Stimulated activated CD8-positive, alpha-beta memory T cell treated with anti-CD3 and anti-CD28 coated beads, Interleukin-7, amount 100 ng/mL, for 4 hours (primary cell): ENCODE data around the gene MYO5A.

Experiments used
- DNase-seq, 2 donors: peaks; one replicate each; pipeline ENCODE4 v3.0.0-alpha.2; 2020; ENCODE audit warnings: low read depth in 2 of 2

MYO5A gene

GRCh38 chr15:52329987-52330386, 198.7 kb downstream of the MYO5A start:
- DNase-seq, result no peak

- DNase-seq, result no peak
Measured at GRCh38 chr15:52329150-52329549, 199.5 kb downstream of the MYO5A start.

GRCh38 chr15:52328680-52329079, 200.0 kb downstream of the MYO5A start:
- no peak for DNase-seq

GRCh38 chr15:52326756-52327155, 201.9 kb downstream of the MYO5A start:
- DNase-seq, result no peak

GRCh38 chr15:52324109-52324508, 204.6 kb downstream of the MYO5A start:
- no peak for DNase-seq

DNA sequence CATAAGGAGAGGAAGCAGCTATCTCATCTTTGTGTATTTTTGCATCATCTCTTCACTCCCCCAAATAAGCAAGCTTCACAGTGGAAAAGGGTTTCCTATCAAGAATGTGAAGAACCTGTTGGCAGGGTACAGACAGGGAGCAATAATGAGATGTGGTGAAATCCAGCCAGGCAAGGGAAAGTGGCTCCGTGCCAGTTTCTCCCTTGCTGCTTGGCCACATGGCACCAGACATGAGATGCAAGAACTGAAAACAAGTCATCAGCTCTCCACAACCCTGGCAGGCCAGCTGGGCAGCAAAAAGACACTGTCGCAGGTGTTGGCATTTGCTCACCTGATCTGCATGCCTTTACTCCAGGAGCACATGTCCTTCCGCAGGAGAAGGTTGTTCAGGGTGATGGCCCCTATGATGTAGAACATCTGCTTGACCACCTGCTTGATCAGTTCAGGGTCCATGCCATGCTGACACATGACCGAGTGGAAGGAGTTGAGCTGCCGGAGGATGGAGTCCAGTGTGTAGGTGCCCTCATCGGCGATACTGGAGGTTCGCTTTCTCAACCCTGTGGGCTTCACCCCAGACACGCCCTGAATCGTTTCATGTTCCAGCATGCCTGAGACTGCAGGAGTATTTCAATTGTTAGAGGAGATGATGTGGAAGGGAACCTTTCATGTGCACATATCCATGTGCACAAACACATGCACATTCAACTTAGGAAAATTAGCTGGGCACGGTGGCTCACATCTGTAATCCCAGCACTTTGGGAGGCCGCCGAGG, 209.8 kb downstream of the MYO5A start:
- DNase-seq, result no peak

GRCh38 chr15:52317688-52318087, 211.0 kb downstream of the MYO5A start:
- no peak for DNase-seq

DNA sequence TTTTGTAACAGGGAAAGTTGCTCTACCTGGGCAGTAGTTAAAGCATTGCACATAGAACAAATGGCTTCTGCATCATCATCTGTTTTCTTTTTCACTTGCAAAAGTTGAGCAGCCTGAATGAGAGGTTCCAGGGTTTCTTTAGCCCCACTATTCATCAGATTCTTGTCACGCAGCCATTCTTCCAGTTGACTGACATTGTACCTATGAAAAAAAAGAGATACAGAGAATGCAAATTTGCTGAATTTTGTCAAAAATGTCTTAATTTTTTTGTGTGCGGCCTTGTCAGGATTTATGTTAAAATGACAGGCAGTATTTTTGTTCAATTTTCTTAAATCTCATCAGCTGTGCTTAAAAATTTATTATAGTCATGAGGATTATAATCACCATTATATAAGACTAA, 211.7 kb downstream of the MYO5A start:
- DNase-seq, result no peak

GRCh38 chr15:52309154-52309548, 219.5 kb downstream of the MYO5A start:
- DNase-seq, result no peak

DNA sequence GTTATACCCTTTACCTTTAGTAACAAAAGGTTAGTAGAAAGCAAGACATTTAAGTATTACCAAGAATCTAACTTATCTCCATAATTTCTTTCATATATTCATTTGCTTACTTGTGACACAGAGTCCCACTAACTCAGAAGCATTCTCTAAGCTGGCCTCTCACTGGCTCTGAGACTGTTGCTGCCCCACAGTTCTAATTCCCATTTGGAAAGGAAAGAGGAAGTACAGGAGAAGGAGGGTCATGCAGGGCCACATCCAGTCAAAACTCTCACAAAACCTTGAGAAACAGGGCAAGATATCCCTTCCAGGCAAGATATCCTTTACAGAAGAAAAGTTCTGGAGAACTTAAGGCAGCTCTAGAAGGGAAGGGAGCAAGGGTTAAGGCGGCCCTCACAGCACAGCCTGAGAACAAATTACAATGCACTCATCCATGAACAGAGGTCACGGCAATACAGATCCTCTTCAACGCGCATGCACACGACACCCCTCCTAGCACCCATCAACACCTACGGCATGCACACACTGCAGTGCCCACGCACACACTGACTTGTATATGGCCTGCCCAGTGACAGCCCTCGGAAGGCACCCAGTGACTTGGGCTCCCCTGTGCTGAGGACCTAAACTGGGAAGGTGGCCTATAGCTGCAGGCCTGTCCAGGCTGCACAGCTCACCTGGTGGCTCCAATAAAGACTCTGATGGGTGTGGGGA, 220.1 kb downstream of the MYO5A start:
- DNase-seq, result no peak

- DNase-seq, result no peak
Measured at GRCh38 chr15:52307847-52308246, 220.8 kb downstream of the MYO5A start.

GRCh38 chr15:52306270-52306669, 222.4 kb downstream of the MYO5A start:
- DNase-seq, result no peak

- DNase-seq, result no peak
Measured at GRCh38 chr15:52303093-52303772, 225.4 kb downstream of the MYO5A start.

DNA sequence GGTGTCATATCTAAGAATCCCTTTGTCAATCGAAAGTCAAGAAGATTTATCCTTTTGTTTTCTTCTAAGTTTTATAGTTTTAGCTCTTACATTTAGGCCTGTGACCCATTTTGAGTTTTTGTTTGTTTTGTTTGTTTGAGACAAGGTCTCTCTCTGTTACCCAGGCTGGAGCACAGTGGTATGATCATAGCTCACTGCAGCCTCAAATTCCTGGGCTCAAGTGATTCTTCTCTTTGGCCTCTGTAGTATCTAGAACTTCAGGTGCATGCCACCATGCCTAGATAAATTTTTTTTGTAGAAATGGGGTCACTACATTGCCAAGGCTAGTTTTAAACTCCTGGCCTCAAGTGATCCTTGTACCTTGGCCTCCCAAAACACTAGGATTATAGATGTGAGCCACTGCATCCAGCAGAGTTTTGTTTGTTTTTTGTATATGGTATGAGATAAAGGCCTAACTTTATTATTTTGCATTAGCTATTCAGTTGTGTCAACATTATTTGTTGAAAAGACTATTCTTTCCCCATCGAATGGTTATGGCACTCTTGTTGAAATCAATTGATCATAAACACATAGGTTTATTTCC, 227.3 kb downstream of the MYO5A start:
- DNase-seq, result no peak

DNA sequence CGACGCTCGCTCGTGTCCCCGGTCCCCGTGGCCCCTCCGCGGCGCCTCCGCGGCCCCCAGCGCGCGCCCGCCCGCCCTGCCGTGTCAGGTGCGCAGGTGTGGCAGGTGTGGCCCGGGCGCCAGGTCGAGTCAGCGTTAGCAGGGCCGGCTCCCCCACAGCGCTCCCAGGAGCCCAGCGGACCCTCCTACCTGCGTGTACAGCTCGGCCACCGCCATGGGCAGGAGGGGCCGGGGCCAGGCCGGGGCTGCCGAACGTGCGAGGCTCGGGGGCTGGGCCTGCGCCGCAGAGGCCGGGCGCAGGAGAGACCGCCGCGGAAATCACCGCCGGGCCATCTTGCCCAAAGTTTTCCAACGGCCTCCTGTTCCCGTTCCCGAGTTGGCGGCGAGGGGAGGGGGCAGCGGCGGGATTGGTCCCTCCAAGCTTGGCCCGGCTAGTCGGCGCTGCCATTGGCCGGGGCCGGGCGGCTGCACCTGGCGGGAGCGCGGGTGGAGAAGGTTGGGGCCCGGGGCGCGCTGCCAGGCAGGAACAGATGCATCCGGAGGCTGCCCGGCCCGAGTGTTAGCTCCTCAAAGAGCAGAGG, 233.2 kb downstream of the MYO5A start, which contains the start of gene MYO5C:
TSS of gene MYO5C (minus strand) at position 384 of the 581 bp plus-strand sequence. CDS start at position 216, 168 bp downstream.
- no peak for DNase-seq

DNA sequence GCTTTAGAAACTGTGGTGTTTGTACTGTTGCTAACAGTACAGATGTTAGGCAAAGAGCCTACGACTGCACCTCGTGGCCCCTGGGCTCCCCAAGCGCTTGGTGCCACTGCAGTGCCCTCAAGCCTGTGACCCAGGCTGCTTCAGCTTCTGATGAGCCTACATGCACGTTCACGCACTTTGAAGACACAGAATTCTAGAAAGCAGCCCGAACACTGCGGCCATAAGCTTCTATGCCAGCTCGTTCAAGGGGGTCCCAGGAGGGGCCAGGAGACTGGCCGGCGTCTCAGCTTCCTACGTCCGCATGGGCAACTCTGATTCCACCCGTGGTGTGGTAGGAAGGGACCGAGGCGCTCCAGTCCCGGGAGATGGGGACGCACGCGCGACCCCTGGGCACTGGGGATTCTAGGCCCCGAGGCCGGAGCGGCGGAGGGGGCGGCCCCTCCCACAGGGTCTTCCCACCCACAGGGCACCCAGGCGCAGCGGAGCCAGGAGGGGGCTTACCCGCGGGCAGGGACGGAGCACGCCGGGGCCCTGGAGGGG, 233.7 kb downstream of the MYO5A start:
- DNase-seq, result no peak

DNA sequence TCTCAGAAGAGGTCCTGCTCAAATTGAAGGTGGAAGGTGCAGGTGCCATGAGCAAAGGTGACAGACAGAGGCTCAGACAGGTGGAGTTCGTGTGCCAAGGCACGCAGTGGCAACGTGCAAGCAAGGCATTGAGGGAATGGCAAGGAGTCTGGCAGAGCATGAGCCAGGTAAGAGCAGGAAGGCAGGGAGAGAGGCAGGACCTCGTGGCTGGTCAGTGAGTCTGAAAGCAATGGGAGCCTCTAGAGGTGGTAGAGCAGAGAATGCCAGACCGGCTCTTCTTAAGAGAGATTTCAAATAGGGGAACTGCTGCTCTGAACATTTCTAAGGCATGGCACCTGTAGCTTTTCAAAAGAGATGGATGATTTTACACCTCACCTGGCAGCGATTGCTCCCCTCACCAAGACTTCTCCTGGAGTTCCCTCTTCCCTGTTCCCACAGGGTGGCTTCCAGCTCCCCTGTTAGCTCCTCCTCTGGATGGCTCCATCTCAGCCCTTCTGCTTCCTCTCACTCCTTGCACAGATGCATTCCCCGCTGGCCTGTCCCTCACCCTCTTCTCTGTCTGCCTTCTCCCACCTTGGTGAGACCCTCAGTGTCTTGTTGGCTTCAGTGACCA, 235.8 kb downstream of the MYO5A start:
- DNase-seq, result no peak

DNA sequence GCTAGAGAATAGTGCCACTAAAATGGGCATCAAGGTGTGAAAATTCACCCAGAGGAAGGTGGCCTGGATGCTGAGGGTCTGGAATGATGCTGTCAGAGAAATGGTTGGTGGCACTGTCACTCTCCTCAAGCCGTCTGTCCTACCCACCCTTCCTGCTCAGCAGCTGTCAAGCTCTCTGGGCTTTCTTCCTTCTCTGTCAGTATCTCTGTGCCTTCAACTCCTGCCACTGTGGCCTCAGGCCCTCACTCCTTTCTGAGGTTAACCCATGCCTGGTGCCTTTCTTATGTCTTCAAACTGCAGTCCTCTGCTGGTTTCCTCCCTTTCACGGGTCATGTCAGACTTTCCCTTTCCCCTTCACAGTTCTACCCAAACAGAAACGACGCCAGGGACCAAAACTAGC, 237.5 kb downstream of the MYO5A start:
- no peak for DNase-seq

GRCh38 chr15:52290800-52291199, 237.9 kb downstream of the MYO5A start:
- no peak for DNase-seq

GRCh38 chr15:52290329-52290728, 238.4 kb downstream of the MYO5A start:
- no peak for DNase-seq

DNA sequence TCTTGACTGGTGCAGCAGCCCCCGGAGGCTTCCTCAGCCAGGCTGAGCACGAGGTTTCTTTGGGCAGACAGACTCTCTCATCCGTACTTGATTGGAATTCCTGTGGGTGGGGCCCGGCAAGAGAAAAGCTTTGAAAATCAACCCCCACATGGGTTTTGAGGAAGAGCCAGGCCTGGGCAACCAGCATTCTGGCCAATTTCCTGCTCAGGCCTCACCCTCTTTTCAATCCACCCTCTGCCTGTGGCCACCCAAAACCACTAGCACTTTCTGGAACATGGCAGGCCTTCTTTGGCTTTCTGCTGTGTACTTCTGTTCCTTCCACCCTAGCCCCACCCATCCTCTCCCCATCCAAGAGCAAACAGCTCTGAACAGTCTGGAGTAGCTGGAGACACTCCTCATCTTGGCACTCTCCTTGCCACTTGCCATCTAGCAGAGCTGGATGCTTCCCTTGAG, 239.0 kb downstream of the MYO5A start:
- no peak for DNase-seq
